GM18499 (cell line): ENCODE data around the gene ZNF776.
A peak's percentile ranks its signal among the peaks of the same experiment; 100 is the strongest.
"Not testable (repeated sequence)": the region's sequence is repeated elsewhere in the genome, so short reads cannot be mapped to it uniquely, and the experiment has no call there.

ENCODE experiments used
- ATAC-seq: cut with Tn5 transposase; IDR thresholded peaks from one replicate; pipeline ENCODE4 v1.9.1; 2021; ENCODE audit warnings: moderate number of reproducible peaks; ENCODE audit not compliant: insufficient read depth, unreplicated experiment

Gene ZNF776

GRCh38 chr19:57746580-57747471 lies at the start of gene ZNF776:
Gene ZNF776, plus strand, starts transcription at chr19:57746815. Its CDS starts 244 bp downstream, at chr19:57747059.
- ATAC-seq, result peak; percentile 85

- ATAC-seq, result no peak
Observed at GRCh38 chr19:57701625-57702024, 45.0 kb upstream of the ZNF776 start.

DNA sequence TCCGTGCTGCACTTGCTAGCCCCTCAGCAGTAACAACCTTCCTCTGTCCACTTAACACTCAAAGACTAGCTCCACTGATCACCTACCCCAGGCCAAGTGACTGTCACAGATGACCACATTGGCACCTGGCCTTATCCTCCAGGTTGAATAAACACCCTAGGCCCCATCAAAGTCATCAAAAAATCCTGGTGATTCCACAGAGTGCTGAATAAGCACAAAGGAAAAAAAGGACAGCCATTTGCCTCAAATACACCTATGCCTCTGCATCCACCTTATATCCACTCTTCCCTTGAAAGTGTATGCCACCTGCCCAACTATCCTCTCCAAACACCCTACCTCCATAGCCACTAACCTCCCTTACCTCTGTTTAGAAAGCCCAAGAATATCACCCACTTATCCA lies 40.3 kb upstream of the ZNF776 start:
- ATAC-seq, result no peak

- ATAC-seq, result no peak
Observed at GRCh38 chr19:57708641-57709361, 37.8 kb upstream of the ZNF776 start, which contains the start of gene ZNF154. Gene ZNF154, minus strand, starts transcription at chr19:57709204. Its CDS starts 233 bp downstream, at chr19:57708971.

GRCh38 chr19:57709616-57710015 lies 37.0 kb upstream of the ZNF776 start:
- ATAC-seq, result no peak

GRCh38 chr19:57712222-57712621 lies 34.4 kb upstream of the ZNF776 start:
- no peak for ATAC-seq

DNA sequence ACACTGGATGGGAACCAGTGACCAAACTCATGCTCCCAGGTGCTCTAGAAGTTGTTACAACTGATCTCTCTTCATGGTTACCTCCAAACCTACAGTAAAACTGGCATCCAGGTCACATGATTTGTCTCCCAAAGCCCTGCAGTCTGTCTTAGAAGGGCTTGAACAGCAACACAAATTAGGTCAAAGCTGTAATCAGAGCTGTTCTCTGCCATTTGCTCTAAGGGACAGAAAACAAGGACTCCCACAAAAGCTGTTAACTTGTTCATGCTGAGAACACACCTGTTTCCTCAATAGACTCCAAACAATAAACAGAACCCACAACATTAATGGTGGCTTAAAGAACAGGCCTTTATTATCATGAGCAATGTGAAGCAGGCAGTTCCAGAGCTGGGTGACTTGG lies 27.2 kb upstream of the ZNF776 start:
- no peak for ATAC-seq

DNA sequence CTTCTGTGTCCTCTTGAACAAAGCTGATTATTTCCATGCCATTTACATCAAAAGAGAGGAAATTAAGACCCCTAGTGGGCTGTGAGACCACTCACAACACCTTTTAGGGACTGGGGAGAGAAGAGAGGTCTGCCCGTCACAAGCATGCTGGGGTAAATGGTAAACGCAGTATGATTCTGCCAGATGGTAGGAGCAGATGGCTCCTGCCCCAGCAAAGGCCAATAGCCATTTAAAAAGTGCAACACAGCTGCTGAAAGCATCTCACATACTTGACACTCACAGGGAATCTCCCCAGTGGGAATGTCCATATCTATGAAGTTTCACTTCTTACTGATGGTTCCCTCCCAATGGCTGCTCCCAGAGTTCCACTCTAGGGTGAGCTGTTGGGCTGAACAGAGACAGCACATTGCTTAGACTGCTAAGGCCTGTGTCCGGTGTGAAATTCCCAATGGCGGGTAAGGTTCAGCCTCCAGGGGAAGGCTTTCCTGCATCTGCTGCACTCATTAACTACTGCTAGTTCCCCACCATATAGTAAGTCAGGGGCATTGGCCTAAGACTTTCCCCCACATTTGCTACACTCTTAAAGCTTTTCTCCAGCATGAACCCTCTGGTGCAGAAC lies 26.6 kb upstream of the ZNF776 start:
- no peak for ATAC-seq

DNA sequence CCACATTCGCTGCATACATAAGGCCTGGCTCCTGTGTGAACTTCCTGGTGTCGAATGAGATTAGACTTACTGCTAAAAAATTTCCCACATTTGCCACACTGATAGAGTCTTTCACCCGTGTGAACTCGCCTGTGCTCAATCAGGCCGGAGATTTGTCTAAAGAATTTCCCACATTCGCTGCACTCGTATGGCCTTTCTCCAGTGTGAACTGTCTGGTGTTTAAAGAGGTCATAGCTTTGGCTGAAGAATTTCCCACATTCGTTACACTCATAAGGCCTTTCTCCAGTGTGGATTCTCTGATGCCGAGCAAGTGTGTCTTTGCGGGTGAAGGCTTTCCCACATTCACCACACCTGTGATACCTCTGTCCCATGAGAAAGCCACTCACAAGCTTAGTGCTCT lies 25.7 kb upstream of the ZNF776 start:
- no peak for ATAC-seq

DNA sequence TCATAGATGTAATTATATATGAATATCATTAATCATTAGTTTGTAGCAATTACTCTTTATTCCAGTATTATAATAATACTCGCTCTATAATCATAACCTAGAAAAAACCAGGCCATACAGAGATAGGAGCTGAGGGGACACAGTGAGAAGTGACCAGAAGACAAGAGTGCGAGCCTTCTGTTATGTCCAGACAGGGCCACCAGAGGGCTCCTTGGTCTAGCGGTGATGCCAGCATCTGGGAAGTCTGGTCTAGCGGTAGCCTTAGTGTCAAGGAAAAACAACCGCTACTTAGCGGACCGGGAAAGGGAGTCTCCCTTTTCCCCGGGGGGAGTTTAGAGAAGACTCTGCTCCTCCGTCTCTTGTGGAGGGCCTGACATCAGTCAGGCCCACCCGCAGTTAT lies 8.3 kb upstream of the ZNF776 start:
- not testable (repeated sequence) for ATAC-seq

DNA sequence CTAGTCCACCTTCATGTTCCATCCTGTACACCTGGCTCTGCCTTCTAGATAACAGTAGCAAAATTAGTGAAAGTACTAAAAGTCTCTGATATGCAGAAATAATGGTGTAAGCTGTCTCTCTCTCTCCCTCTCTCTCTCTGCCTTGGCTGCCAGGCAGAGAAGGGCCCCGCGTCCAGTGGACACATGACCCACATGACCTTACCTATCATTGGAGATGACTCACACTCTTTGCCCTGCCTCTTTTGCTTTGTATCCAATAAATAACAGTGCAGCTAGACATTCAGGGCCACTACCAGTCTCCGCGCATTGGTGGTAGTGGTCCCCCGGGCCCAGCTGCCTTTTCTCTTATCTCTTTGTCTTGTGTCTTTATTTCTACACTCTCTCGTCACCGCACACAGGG lies 7.8 kb upstream of the ZNF776 start:
- not testable (repeated sequence) for ATAC-seq

GRCh38 chr19:57747472-57747807 lies 825 bp downstream of the ZNF776 start:
- no peak for ATAC-seq

DNA sequence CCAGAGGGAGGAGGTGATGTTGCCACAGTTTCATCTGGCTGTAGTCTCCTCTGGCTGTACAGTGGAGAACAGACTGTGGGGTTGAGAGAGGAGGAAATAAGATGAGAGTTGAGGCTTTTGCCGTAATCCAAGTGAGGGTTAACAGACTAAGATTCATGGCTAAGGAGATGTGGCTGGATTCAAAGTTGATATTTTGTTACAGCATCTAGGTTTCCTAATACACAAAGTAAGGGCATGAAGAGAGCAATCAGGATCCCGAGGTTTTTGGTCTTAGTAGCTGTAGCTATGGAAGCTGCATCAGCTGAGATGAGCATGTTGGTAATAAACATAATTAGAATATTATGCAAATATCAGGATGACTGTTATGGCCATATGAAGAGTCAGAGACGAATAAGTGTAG lies 1.4 kb downstream of the ZNF776 start:
- ATAC-seq, result no peak

DNA sequence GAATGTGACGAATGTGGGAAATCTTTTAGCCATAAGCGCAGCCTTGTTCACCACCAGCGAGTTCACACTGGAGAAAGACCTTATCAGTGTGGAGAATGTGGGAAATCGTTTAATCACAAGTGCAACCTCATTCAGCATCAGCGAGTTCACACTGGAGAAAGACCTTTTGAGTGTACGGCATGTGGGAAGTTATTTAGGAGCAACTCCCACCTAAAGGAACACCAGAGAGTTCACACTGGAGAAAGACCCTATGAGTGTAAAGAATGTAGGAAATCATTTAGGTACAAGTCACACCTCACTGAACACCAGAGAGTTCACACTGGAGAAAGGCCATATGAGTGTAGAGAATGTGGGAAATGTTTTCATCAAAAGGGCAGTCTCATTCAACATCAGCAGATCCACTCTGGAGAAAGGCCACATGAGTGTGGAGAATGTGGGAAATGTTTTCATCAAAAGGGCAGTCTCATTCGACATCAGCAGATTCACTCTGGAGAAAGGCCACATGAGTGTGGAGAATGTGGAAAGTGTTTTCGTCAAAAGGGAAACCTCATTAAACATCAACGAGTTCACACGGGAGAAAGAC lies 7.6 kb downstream of the ZNF776 start:
- no peak for ATAC-seq

- ATAC-seq, result no peak
Observed at GRCh38 chr19:57755031-57755430, 8.4 kb downstream of the ZNF776 start.

DNA sequence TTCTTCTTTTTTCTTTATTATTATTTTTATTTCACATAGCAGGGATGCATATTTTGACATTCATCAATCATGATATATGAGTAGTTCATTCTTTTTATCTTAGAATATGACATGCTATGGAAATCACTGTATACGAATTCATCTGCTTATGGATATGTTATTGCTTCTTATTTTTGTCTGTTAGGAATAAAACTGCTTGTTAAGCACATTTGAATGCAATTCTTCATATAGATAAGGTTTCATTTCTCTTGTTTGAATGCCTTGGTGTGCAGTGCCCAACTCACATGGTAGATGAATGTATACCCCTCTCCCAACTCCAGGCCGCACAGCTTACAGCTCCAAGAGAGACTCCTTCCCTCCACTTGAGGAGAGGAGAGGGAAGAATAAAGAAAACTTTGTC lies 11.3 kb downstream of the ZNF776 start:
- ATAC-seq, result no peak

DNA sequence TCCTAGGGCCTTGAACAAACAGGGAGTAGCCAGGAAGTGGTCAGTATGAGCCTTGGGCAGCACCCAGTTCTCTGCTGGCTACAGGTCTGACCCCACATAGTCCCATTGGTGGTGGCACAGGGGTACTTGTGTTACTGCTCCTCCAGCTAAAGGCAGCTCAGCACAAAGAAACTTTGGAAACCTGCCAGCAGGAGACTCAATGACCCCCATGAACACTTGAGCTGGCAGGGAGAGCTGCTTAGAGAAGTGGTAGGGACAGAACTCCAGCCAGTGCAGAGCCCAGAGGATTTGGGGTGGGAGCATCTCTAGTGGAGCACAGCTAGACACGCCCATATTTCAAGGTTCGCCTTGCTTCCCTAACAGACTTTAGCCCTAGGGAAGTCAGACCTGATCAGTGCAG lies 12.5 kb downstream of the ZNF776 start:
- ATAC-seq, result no peak

DNA sequence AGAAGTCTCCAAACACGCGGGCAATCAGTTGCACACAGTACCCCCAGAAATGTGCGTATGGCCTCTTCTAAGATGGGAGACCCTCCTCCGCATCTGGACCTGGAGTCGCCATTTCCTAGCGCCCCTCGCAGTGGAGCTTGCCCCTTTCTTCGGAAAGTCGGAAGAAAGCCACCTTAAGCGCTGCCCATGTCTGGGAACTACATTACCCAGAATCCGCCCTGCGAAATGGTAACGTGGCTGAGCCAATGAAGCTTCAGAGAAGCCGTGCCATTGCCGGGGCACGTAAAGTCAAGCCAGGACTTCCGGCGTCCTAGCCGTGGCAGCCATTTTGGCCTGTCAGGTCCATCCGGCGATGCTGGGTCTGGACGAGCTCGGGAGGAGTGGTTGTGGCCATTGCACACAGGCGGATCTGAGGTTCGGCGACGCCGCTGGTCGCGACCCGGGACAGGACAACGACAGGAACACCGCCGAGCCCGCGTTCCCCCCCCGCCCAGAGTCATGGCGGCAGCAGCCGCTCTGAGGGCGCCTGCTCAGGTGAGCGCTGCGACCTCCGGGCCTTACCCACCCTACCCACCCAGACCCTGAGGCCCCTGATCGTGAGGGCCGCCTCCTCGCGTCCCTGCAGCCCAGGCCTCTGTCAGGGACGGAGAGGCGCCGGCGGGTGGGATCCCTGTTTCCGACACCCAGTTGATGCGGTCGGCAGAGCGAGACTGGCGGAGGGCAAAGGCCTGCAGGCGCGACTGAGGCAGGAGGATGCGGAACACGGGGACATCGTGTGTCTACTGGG lies 22.9 kb downstream of the ZNF776 start, which contains the start of gene ZNF586:
TSS of gene ZNF586 (plus strand) at position 332 of the 787 bp plus-strand sequence. CDS start at position 499, 167 bp downstream.
- ATAC-seq, result peak; percentile 68

DNA sequence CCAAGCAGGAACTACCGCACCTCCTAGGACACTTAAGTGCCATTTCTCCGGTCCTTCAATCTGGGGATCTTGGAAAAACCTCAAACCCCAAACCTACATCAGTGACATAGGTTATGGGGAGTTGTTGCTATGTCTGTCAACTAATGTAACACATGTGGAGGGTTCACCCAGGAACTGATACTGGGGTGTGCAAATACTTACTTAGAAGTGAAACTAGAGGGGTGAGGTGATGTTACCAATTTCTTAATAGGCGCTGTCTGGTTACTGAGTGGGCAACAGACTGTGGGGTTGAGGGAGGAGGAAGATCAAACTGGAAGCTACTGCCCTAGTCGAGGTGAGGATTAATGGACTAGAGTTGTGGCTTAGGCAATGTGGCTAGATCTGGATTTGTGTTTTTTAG lies 24.8 kb downstream of the ZNF776 start:
- ATAC-seq, result no peak

- no peak for ATAC-seq
Observed at GRCh38 chr19:57773488-57773887, 26.9 kb downstream of the ZNF776 start.
